Keratinocyte (primary cell): ENCODE data around the gene KLF5. TPM values are rescaled to one million over a fixed set of nuclear protein-coding genes. Genes with fewer than 3 reads are reported as not detected.

Experiments used
- DNase-seq: peaks from one replicate; pipeline ENCODE4 v3.0.0-alpha.2; 2011; ENCODE audit warnings: low read depth, missing footprints, low spot score
- FAIRE-seq: peaks from 2 replicates; lab custom pipeline; 2011; peaks lifted over from hg19 to GRCh38; lab: Jason Lieb, UNC
- H2AFZ ChIP-seq: 2 replicates; pipeline ENCODE4 v1.6.0; 2012; ENCODE audit warnings: low read length, control low read depth, inconsistent platforms; ENCODE audit not compliant: control insufficient read depth
- H3K27ac ChIP-seq: 2 replicates; pipeline ENCODE4 v1.5.1; 2011; ENCODE audit warnings: low read length; ENCODE audit not compliant: control insufficient read depth, insufficient read depth
- H3K27me3 ChIP-seq: 3 replicates; pipeline ENCODE4 v1.6.0; 2011; ENCODE audit warnings: low read length; ENCODE audit not compliant: control insufficient read depth, insufficient read depth; ENCODE audit errors: extremely low read depth
- H3K36me3 ChIP-seq, 2 experiments: 2 replicates in 1 of 2; 3 replicates in 1 of 2; pipeline ENCODE4 v1.5.1; 2011; ENCODE audit warnings: low read length in 2 of 2, mild to moderate bottlenecking in 1 of 2; ENCODE audit not compliant: control insufficient read depth in 2 of 2, insufficient read depth in 2 of 2; ENCODE audit errors: extremely low read depth in 1 of 2
- H3K4me1 ChIP-seq: 3 replicates; pipeline ENCODE4 v1.5.1; 2011; ENCODE audit warnings: low read length; ENCODE audit not compliant: control insufficient read depth, insufficient read depth; ENCODE audit errors: extremely low read depth
- H3K4me2 ChIP-seq: 3 replicates; pipeline ENCODE4 v1.6.0; 2011; ENCODE audit warnings: low read depth, low read length; ENCODE audit not compliant: control insufficient read depth, insufficient read depth; ENCODE audit errors: extremely low read depth
- H3K4me3 ChIP-seq, 3 experiments: fragments of 200-600 bp in 1 of 3; sonication (generic) in 1 of 3; 2 replicates in 2 of 3; 3 replicates in 1 of 3; pipeline ENCODE4 v1.5.1; 2011 to 2016; ENCODE audit warnings: low read length in 3 of 3, mild to moderate bottlenecking in 3 of 3, control low read depth in 2 of 3, inconsistent platforms in 1 of 3, low read depth in 1 of 3, mixed read lengths in 1 of 3, mixed run types in 1 of 3, moderate library complexity in 1 of 3; ENCODE audit not compliant: control insufficient read depth in 2 of 3, insufficient read depth in 2 of 3; ENCODE audit errors: extremely low read depth in 1 of 3
- H3K79me2 ChIP-seq: 2 replicates; pipeline ENCODE4 v1.6.0; 2012; ENCODE audit warnings: low read length; ENCODE audit not compliant: control insufficient read depth, insufficient read depth
- H3K9ac ChIP-seq: 3 replicates; pipeline ENCODE4 v1.6.0; 2011; ENCODE audit warnings: low read length; ENCODE audit not compliant: control insufficient read depth, insufficient read depth; ENCODE audit errors: extremely low read depth
- H3K9me1 ChIP-seq: 3 replicates; pipeline ENCODE4 v1.6.0; 2011; ENCODE audit warnings: low read length; ENCODE audit not compliant: control insufficient read depth, insufficient read depth; ENCODE audit errors: extremely low read depth
- H3K9me3 ChIP-seq: 2 replicates; pipeline ENCODE4 v1.5.1; 2012; ENCODE audit warnings: low read depth, low read length; ENCODE audit not compliant: control insufficient read depth
- H4K20me1 ChIP-seq: 3 replicates; pipeline ENCODE4 v1.6.0; 2011; ENCODE audit warnings: low read length; ENCODE audit not compliant: control insufficient read depth, insufficient read depth; ENCODE audit errors: extremely low read depth
- EZH2 ChIP-seq: IDR thresholded peaks from one replicate; pipeline ENCODE4 v1.6.1; 2012; ENCODE audit warnings: inconsistent platforms, mild to moderate bottlenecking, low read length, moderate library complexity
- dilution Hi-C: fragments of 300-500 bp; cut with MboI; formaldehyde crosslinking; loops from one replicate; pipeline ENCODE4 v1.7.0; 2020; ENCODE audit warnings: low sequenced_read_pairs; ENCODE audit not compliant: extremely low pct_ligation_motif_present
- polyA plus RNA-seq, 5 experiments: library from polyadenylated mRNA; depleted of rRNA in 3 of 5; stranded (reverse) in 3 of 5; stranded (forward) in 1 of 5; unstranded in 1 of 5; fragments of >200 nt; gene quantifications; 1 replicate in 1 of 5; 2 replicates in 3 of 5; 3 replicates in 1 of 5; pipeline versions ENCODE4 v1.2.1 to v1.2.3, GENCODE V29; 2011 to 2012; ENCODE audit warnings: missing spikeins in 2 of 5, low read depth in 1 of 5, low replicate concordance in 1 of 5
- TF ChIP-seq, protein P1 (sequence below), 3 experiments: IDR thresholded peaks in 1 of 3; conservative IDR thresholded peaks in 1 of 3; optimal IDR thresholded peaks in 1 of 3; 2 replicates in 2 of 3; 3 replicates in 1 of 3; pipeline versions ENCODE3 to v1.5.1; 2011; ENCODE audit warnings: low read length in 3 of 3, mild to moderate bottlenecking in 3 of 3, moderate library complexity in 2 of 3, control low read depth in 1 of 3, inconsistent platforms in 1 of 3; ENCODE audit not compliant: insufficient read depth in 2 of 3; ENCODE audit errors: extremely low read depth in 1 of 3

KLF5 gene
- polyA plus RNA-seq, 1 donor (not counting 4 experiments of a cell fraction or from before 2014, with no cell fraction given): 162 TPM

DNA sequence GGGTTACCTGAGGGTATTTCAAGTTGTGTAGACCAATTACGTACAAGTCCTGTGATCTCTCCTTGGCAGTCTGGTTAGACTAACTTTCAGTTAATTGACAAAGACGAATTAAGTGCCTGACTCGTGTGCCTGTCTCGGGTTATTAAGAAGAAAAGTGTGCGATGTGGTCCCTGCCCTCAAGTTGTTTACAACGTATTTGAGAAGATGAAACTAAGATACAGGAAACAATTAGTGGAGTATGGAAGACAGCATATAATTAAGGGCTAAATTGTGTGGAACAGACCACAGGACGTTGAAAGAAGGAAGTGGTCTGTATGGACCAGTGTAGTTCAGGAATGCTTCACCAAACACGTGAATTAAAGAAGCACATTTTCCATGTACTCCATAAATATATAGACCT, 49.2 kb downstream of the KLF5 start:
- FAIRE-seq: no peak
- H3K36me3 ChIP-seq: no peaks in the 10 kb centered on the region
- no peaks in the 10 kb centered on the region for H3K4me1 ChIP-seq

DNA sequence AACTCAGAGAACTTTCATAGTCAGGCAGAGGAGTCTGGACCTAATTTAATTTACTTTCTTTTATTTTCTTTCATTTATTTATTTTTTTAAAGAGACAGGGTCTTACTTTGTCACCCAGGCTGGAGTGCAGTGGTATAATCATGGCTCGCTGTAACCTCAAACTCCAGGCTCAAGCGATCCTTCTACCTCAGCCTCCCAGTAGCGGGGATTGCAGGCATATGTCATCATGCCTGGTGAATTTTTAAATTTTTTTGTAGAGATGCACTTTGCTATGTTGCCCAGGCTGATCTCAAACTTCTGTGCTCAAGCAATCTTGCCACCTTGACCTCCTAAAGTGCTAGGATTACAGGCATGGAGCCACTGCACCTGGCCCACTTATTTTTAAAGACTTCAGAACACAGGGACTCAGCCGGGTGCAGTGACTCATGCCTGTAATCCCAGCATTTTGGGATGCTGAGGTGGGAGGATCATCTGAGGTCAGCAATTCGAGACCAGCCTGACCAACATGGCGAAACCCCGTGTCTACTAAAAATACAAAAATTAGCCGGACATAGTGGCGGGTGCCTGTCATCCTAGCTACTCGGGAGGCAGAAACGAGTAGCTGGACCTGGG, 50.6 kb downstream of the KLF5 start:
- Histone ChIP-seq H3K9me3 (no peaks in the 10 kb centered on the region), H4K20me1 (no peaks in the 10 kb centered on the region), H3K79me2 (no peaks in the 10 kb centered on the region), H3K27ac (no peak overlapping the region), H3K4me3 (no peak overlapping the region), H3K4me2 (no peak overlapping the region), H3K36me3 (no peaks in the 10 kb centered on the region), H2AFZ (no peak overlapping the region), H3K9me1 (no peaks in the 10 kb centered on the region), H3K9ac (no peak overlapping the region), H3K4me1 (no peaks in the 10 kb centered on the region), H3K27me3 (no peaks in the 10 kb centered on the region)
- no peak for TF ChIP-seq EZH2
- TF ChIP-seq, protein P1, sequence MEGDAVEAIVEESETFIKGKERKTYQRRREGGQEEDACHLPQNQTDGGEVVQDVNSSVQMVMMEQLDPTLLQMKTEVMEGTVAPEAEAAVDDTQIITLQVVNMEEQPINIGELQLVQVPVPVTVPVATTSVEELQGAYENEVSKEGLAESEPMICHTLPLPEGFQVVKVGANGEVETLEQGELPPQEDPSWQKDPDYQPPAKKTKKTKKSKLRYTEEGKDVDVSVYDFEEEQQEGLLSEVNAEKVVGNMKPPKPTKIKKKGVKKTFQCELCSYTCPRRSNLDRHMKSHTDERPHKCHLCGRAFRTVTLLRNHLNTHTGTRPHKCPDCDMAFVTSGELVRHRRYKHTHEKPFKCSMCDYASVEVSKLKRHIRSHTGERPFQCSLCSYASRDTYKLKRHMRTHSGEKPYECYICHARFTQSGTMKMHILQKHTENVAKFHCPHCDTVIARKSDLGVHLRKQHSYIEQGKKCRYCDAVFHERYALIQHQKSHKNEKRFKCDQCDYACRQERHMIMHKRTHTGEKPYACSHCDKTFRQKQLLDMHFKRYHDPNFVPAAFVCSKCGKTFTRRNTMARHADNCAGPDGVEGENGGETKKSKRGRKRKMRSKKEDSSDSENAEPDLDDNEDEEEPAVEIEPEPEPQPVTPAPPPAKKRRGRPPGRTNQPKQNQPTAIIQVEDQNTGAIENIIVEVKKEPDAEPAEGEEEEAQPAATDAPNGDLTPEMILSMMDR (optimal IDR thresholded peaks at IDR 0.05 in 1 of 3, IDR thresholded peaks at IDR 0.05 in 1 of 3, conservative IDR thresholded peaks at IDR 0.05 in 1 of 3; ENCODE audit: extremely low read depth in 1 of 3, insufficient read depth in 2 of 3, low read length in 3 of 3): no peak
- dilution Hi-C loops: no loop called here
- no peak for FAIRE-seq
- no peak for DNase-seq

More for the DNA sequence above, 49.2 kb downstream of the KLF5 start:
- H3K4me2 ChIP-seq: no peak overlapping the region
- no peaks in the 10 kb centered on the region for H4K20me1 ChIP-seq
- no peak overlapping the region for H3K27ac ChIP-seq
- H3K9me1 ChIP-seq: no peaks in the 10 kb centered on the region
- H3K27me3 ChIP-seq: no peaks in the 10 kb centered on the region
- H3K9ac ChIP-seq: no peak overlapping the region
- H2AFZ ChIP-seq: no peak overlapping the region
- dilution Hi-C loops: no loop called here
- H3K9me3 ChIP-seq: no peaks in the 10 kb centered on the region
- no peaks in the 10 kb centered on the region for H3K79me2 ChIP-seq
- H3K4me3 ChIP-seq: no peak overlapping the region
- no peak for TF ChIP-seq EZH2
- TF ChIP-seq, protein P1 (optimal IDR thresholded peaks at IDR 0.05 in 1 of 3, IDR thresholded peaks at IDR 0.05 in 1 of 3, conservative IDR thresholded peaks at IDR 0.05 in 1 of 3; ENCODE audit: extremely low read depth in 1 of 3, insufficient read depth in 2 of 3, low read length in 3 of 3): no peak
- no peak for DNase-seq
